Measurements from ENCODE around the gene LIX1L.

The LIX1L gene

GRCh38 chr1:145916745-145917144 is 41.1 kb downstream of the LIX1L start:
- no peaks in the 10 kb centered on the region for H3K9me3 ChIP-seq (ENCODE audit: control insufficient read depth, low read length)
- peaks cover 12% of the 10 kb centered on the region for H3K4me1 ChIP-seq (ENCODE audit: control insufficient read depth, insufficient read depth, low read length)
- no peaks in the 10 kb centered on the region for H3K27me3 ChIP-seq (ENCODE audit: control insufficient read depth, insufficient read depth, low read length)
- no peak overlapping the region for H3K9ac ChIP-seq (ENCODE audit: low read length)
- H3K36me3 ChIP-seq (ENCODE audit: control insufficient read depth, insufficient read depth, low read length), result no peaks in the 10 kb centered on the region
- H3K4me3 ChIP-seq (ENCODE audit: low read length), result no peak overlapping the region

- Histone ChIP-seq H3K9me3 (ENCODE audit: control insufficient read depth, low read length) (no peaks in the 10 kb centered on the region), H3K9ac (ENCODE audit: low read length) (no peak overlapping the region), H3K4me1 (ENCODE audit: control insufficient read depth, insufficient read depth, low read length) (peaks cover 2% of the 10 kb centered on the region), H3K4me3 (ENCODE audit: low read length) (no peak overlapping the region), H3K36me3 (ENCODE audit: control insufficient read depth, insufficient read depth, low read length) (no peaks in the 10 kb centered on the region), H3K27me3 (ENCODE audit: control insufficient read depth, insufficient read depth, low read length) (no peaks in the 10 kb centered on the region)
Observed at GRCh38 chr1:145912128-145912641, 45.6 kb downstream of the LIX1L start.

DNA sequence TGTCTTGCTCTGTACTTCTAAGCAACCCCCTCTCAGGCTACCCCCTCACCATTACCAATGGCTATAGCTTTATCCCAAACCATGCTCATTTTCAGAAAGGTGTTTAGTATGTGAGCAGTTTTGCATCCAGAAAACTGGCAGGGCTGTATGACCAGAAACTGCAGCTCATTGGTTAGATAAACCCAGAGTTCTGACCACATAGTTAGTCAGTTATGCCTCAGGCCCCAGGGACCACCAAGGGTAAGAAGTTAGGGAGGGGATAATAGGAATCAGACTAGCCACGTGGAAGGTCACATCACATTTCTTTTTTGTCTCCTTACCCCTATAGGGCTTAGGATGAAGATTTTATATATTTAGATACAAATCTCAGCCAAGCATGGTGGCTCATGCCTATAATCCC is 49.2 kb downstream of the LIX1L start:
- H3K27me3 ChIP-seq (ENCODE audit: control insufficient read depth, insufficient read depth, low read length), result no peaks in the 10 kb centered on the region
- no peaks in the 10 kb centered on the region for H3K4me1 ChIP-seq (ENCODE audit: control insufficient read depth, insufficient read depth, low read length)
- H3K9ac ChIP-seq (ENCODE audit: low read length), result no peak overlapping the region
- H3K4me3 ChIP-seq (ENCODE audit: low read length), result no peak overlapping the region
- H3K9me3 ChIP-seq (ENCODE audit: control insufficient read depth, low read length), result no peaks in the 10 kb centered on the region
- H3K36me3 ChIP-seq (ENCODE audit: control insufficient read depth, insufficient read depth, low read length), result no peaks in the 10 kb centered on the region

GRCh38 chr1:145906954-145907753 is 50.7 kb downstream of the LIX1L start:
- H3K36me3 ChIP-seq (ENCODE audit: control insufficient read depth, insufficient read depth, low read length), result no peaks in the 10 kb centered on the region
- H3K4me1 ChIP-seq (ENCODE audit: control insufficient read depth, insufficient read depth, low read length), result peaks cover 12% of the 10 kb centered on the region
- no peaks in the 10 kb centered on the region for H3K9me3 ChIP-seq (ENCODE audit: control insufficient read depth, low read length)
- H3K4me3 ChIP-seq (ENCODE audit: low read length), result no peak overlapping the region
- H3K27me3 ChIP-seq (ENCODE audit: control insufficient read depth, insufficient read depth, low read length), result no peaks in the 10 kb centered on the region
- H3K9ac ChIP-seq (ENCODE audit: low read length), result no peak overlapping the region

- H3K9me3 ChIP-seq (ENCODE audit: control insufficient read depth, low read length), result no peaks in the 10 kb centered on the region
- no peaks in the 10 kb centered on the region for H3K27me3 ChIP-seq (ENCODE audit: control insufficient read depth, insufficient read depth, low read length)
- H3K4me3 ChIP-seq (ENCODE audit: low read length), result no peak overlapping the region
- H3K9ac ChIP-seq (ENCODE audit: low read length), result no peak overlapping the region
- H3K36me3 ChIP-seq (ENCODE audit: control insufficient read depth, insufficient read depth, low read length), result no peaks in the 10 kb centered on the region
- peaks cover 12% of the 10 kb centered on the region for H3K4me1 ChIP-seq (ENCODE audit: control insufficient read depth, insufficient read depth, low read length)
Observed at GRCh38 chr1:145901312-145902021, 56.4 kb downstream of the LIX1L start.

GRCh38 chr1:145898756-145899155 is 59.1 kb downstream of the LIX1L start:
- H3K4me3 ChIP-seq (ENCODE audit: low read length), result no peak overlapping the region

DNA sequence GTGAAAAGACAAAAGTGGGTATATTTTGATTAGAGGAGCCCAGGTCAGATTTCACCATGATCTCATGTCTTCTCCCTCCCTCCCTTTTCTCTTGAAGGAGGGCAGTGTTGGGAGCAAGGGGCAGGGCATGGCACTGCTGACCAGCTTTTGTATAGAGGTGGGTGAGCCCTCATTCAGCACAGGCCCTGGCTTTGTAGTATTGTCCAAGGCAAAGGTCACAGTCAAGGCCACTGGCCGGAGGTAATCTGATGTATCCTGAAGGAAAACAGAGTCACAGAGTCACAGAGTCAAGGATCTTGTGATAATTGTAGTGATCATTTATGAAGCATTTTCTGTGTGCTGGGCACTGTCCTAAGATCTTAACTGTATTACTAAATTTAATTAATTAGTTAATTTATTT is 59.8 kb downstream of the LIX1L start:
- no peaks in the 10 kb centered on the region for H3K9me3 ChIP-seq (ENCODE audit: control insufficient read depth, low read length)
- no peaks in the 10 kb centered on the region for H3K27me3 ChIP-seq (ENCODE audit: control insufficient read depth, insufficient read depth, low read length)
- peaks cover 13% of the 10 kb centered on the region for H3K4me1 ChIP-seq (ENCODE audit: control insufficient read depth, insufficient read depth, low read length)
- no peak overlapping the region for H3K9ac ChIP-seq (ENCODE audit: low read length)
- no peak overlapping the region for H3K4me3 ChIP-seq (ENCODE audit: low read length)
- H3K36me3 ChIP-seq (ENCODE audit: control insufficient read depth, insufficient read depth, low read length), result no peaks in the 10 kb centered on the region

More at GRCh38 chr1:145898756-145899155, 59.1 kb downstream of the LIX1L start:
- H3K36me3 ChIP-seq (ENCODE audit: control insufficient read depth, insufficient read depth, low read length), result no peaks in the 10 kb centered on the region
- H3K9ac ChIP-seq (ENCODE audit: low read length), result no peak overlapping the region
- peaks cover 12% of the 10 kb centered on the region for H3K4me1 ChIP-seq (ENCODE audit: control insufficient read depth, insufficient read depth, low read length)
- no peaks in the 10 kb centered on the region for H3K9me3 ChIP-seq (ENCODE audit: control insufficient read depth, low read length)
- H3K27me3 ChIP-seq (ENCODE audit: control insufficient read depth, insufficient read depth, low read length), result no peaks in the 10 kb centered on the region

GRCh38 chr1:145895471-145895870 is 62.3 kb downstream of the LIX1L start:
- Histone ChIP-seq H3K4me3 (ENCODE audit: low read length) (no peak overlapping the region), H3K27me3 (ENCODE audit: control insufficient read depth, insufficient read depth, low read length) (no peaks in the 10 kb centered on the region), H3K9ac (ENCODE audit: low read length) (no peak overlapping the region), H3K4me1 (ENCODE audit: control insufficient read depth, insufficient read depth, low read length) (peaks cover 29% of the 10 kb centered on the region), H3K36me3 (ENCODE audit: control insufficient read depth, insufficient read depth, low read length) (no peaks in the 10 kb centered on the region), H3K9me3 (ENCODE audit: control insufficient read depth, low read length) (no peaks in the 10 kb centered on the region)

DNA sequence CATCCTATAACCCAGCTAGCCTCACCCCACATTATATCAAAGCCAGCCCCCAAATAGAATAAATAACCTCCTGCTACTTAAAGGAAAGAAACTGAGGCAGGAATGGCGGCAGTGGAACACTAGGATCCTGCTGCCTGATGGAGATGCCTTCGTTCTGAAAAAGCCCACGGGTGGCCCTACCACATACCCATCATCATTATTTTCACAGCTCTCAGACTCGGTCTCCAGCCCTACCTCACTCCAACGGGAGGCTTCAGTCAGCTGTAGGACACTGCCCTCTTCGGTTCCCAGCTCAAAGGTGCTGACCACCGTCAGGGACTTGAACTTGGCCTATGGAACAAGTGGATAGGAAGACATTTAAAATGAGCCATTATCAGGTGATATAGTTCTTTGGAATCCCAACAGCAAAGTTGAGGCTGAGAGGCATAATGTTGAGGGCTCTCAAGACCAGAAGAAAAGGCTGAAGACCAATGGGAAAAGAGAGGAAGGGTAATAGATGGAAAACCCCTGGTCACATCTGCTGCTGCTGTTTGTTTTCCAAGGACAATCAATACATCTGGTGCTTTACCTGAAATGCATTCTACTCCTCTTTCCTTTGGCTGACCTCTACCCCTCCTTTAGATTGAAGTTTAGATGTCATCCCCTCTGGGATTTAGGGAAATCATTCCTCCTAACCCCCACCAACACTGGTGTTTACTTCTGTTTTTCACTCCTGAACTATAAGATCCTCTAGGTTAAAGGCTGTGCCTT is 64.3 kb downstream of the LIX1L start:
- H3K4me3 ChIP-seq (ENCODE audit: low read length), result no peak overlapping the region
- H3K36me3 ChIP-seq (ENCODE audit: control insufficient read depth, insufficient read depth, low read length), result no peaks in the 10 kb centered on the region
- H3K27me3 ChIP-seq (ENCODE audit: control insufficient read depth, insufficient read depth, low read length), result no peaks in the 10 kb centered on the region
- no peak overlapping the region for H3K9ac ChIP-seq (ENCODE audit: low read length)
- no peaks in the 10 kb centered on the region for H3K9me3 ChIP-seq (ENCODE audit: control insufficient read depth, low read length)
- peaks cover 33% of the 10 kb centered on the region for H3K4me1 ChIP-seq (ENCODE audit: control insufficient read depth, insufficient read depth, low read length)

DNA sequence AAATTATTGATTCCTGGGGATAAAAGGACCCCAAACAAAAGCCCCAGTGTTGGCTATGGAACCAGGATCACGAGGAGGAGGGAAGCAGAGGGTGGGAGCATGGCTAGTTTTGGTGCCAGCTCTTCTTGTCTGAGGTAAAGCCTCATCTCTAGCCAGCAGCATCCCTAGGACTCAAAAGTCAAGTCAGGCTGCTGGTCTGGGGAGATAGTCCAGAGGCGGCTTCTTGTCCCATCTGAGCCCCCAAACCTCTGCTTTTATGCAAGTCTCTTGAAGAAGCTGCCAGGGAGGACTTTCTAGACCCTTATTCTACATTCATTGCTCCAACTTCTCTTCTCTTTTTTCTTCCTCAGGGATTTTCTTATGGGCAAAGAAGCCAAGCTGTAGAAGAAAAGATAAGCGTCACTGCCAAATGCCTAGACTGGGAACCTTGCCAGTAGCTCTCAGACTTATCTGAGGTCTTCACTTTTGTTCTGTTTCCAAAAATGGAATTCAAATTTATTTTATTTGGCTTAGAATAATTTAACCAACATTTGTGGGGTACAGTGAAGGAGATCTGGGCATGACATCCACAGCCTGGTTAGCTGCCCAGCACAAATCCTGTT is 65.2 kb downstream of the LIX1L start:
- Histone ChIP-seq H3K27me3 (ENCODE audit: control insufficient read depth, insufficient read depth, low read length) (no peaks in the 10 kb centered on the region), H3K9me3 (ENCODE audit: control insufficient read depth, low read length) (no peaks in the 10 kb centered on the region), H3K4me3 (ENCODE audit: low read length) (no peak overlapping the region), H3K9ac (ENCODE audit: low read length) (peak overlapping the region; percentile 66), H3K4me1 (ENCODE audit: control insufficient read depth, insufficient read depth, low read length) (peaks cover 37% of the 10 kb centered on the region), H3K36me3 (ENCODE audit: control insufficient read depth, insufficient read depth, low read length) (no peaks in the 10 kb centered on the region)

- Histone ChIP-seq H3K9ac (ENCODE audit: low read length) (peak overlapping the region; percentile 66), H3K4me3 (ENCODE audit: low read length) (no peak overlapping the region)
Observed at GRCh38 chr1:145891587-145892485, 66.0 kb downstream of the LIX1L start.

More at GRCh38 chr1:145891587-145892485, 66.0 kb downstream of the LIX1L start:
- no peaks in the 10 kb centered on the region for H3K27me3 ChIP-seq (ENCODE audit: control insufficient read depth, insufficient read depth, low read length)
- H3K9me3 ChIP-seq (ENCODE audit: control insufficient read depth, low read length), result no peaks in the 10 kb centered on the region
- no peaks in the 10 kb centered on the region for H3K36me3 ChIP-seq (ENCODE audit: control insufficient read depth, insufficient read depth, low read length)
- peaks cover 43% of the 10 kb centered on the region for H3K4me1 ChIP-seq (ENCODE audit: control insufficient read depth, insufficient read depth, low read length)

Measured in mucosa of stomach (tissue), 1 donor.